AML-193 (cell line): ENCODE measurements around the gene MAMDC2.

Source experiments
- DNase-seq, 2 experiments: peaks; one replicate each; lab custom pipeline; 2025; lab: John Stamatoyannopoulos, UW

MAMDC2 gene

DNA sequence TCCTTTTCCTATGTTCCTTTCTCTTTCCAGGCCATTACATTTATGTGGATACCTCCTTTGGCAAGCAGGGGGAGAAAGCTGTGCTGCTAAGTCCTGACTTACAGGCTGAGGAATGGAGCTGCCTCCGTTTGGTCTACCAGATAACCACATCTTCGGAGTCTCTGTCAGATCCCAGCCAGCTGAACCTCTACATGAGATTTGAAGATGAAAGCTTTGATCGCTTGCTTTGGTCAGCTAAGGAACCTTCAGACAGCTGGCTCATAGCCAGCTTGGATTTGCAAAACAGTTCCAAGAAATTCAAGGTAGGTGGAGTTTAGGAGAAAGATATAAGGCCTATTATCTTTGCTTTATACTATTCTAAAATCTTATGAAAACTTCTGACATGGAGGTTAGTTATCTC, 64.5 kb downstream of the MAMDC2 start:
- no peak for DNase-seq

GRCh38 chr9:70110194-70111041, 66.8 kb downstream of the MAMDC2 start:
- no peak for DNase-seq

DNA sequence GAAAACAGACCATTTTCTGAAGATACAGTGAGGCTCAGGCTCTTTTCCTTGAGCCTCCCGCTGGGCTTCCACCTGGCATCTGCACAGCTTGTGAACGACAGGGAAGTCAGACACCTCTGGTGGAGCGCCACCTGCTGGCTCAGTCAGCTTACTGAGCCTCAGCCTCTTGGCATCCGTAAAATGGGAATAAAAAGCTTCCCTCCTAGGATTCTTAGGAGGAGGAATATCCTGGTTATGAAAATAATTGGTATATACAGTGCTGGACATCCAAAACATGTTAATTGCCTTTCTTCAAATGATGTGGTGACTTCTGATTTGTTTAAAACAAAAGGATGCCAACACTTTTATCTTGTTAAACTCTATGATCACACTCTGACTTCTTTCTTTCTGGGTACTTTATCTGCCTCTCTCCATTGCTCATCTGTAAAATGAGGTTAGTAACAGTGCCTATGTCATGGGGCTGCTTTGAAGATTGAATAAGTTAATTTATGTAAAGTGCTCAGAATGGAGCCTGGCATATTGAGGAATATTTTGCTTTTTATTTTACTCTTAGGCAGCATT, 67.5 kb downstream of the MAMDC2 start:
- DNase-seq: peak; percentile 26 to 39

DNA sequence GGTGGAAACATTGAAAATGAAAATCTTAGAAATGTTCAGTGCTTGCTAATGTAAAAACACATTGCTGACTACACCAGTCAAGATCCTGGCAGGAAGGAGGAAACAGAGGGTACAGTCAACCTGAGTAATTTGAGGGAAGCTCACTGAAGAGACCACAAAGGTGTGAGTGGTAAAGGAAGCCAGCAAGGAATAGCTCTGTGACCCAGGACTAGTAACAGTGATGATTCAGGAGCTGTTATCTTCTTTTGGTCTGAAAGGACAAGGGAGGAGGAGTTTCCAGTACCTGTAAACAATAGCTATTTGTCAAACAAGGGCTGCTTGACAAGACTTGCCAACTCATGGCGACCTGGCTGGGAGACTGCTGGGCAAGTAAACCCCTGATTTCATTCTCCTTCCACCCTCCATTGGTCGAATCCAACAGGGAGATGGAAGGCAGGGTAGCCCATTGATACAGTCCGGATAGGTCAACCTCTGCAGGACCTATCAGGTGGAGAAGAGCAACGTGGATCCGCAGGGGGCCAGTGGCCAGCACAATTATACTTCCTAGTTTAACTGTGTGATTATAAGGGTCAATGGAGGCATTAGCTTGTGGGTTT, 68.1 kb downstream of the MAMDC2 start:
- DNase-seq: no peak

DNA sequence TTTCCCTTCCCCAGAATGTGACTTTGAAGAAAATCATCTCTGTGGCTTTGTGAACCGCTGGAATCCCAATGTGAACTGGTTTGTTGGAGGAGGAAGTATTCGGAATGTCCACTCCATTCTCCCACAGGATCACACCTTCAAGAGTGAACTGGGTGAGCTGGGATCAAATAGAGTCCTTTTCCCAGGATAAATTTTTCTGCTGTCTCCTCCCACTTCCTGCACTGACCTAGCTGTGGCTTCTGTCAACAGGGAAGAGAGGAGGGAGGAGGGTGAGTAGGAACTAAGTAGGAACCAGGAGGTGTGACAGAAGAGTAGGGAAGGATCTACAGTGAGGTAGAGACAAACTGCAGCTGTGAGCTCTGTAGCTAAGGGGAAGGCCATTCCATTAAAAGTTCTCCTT, 69.3 kb downstream of the MAMDC2 start:
- no peak for DNase-seq

DNA sequence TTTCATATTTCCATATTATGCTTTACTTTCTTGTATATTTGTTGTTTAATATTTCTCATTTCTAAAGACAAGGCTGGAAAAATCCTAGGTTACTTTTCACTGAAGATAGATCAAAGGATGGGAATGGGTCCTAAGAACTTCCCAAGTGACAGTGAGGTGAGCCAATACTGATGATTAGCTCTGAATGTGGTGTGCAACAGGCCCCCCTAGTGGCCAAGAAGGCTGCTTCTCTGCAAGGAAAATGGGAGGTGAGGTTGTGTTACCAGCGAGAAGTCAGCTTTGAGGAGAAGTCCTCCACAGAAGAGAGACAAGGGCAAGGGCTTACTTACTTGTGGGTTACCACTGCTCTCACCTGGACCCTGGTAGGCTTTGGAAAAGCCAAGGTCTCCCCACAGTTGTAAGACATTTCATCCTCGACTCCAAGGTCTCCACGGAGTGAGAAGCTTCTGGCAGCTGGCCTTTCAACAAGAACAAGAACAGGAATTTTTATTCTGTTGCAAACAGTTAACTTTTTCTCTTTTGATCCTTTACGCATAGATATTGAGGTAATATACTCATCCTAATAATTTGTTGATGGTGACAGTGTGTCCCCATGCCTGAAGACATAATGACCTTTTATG, 69.9 kb downstream of the MAMDC2 start:
- DNase-seq: peak; percentile 45 to 53

- DNase-seq: no peak
These were observed 71.2 kb downstream of the MAMDC2 start for GRCh38 chr9:70114898-70115297.

- no peak for DNase-seq
These were observed 74.2 kb downstream of the MAMDC2 start for GRCh38 chr9:70117835-70118319.

DNA sequence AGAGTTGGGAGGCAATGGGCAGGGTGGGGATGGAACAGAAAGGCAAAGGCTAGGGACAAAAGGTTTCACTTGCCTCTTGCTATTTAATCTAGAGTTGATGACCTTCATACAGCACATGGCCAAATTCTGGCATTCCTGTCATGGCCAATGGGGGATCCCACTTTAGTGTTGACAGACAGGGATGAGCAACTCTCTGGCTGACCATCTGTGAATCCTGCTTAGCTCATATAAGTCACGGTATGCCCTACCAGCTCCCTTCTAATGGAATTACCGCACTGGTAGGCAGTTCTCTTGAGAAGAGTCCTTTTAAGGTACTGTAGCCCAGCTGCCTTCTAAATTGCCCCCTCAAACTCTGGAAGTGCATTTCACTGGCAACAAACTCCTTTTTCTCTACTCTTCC, 76.1 kb downstream of the MAMDC2 start:
- DNase-seq: no peak

- no peak for DNase-seq
These were observed 77.3 kb downstream of the MAMDC2 start for GRCh38 chr9:70120834-70121510.

DNA sequence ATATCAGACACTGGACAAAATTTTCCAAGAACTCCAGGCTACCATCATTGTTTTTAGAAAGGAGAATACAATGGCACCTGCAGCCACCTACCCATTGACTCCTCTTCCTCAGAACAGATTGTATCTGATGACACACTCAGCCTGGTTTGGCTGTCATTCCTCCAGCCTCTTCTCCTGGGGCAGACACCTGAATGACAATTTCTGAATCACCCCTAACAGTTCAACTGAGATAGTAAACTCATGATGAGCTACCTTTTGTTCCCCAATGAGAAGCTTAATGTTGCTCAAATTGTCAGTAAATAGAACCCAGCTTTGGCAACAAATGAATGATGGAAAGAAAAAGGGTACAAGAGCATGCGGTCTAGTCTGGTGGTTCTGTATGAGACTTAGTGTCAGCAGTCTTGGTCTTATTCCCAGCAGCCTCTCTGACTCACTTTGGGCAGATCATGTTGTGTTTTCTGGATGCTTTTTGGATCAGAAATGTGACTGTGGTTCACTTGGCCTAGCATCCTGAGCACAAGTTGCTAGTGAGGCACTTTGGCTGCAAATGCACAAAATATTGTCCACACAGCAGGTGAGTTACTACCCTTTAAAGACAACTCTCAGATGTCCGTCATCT, 78.3 kb downstream of the MAMDC2 start:
- no peak for DNase-seq

- no peak for DNase-seq
These were observed 80.0 kb downstream of the MAMDC2 start for GRCh38 chr9:70123695-70124094.

DNA sequence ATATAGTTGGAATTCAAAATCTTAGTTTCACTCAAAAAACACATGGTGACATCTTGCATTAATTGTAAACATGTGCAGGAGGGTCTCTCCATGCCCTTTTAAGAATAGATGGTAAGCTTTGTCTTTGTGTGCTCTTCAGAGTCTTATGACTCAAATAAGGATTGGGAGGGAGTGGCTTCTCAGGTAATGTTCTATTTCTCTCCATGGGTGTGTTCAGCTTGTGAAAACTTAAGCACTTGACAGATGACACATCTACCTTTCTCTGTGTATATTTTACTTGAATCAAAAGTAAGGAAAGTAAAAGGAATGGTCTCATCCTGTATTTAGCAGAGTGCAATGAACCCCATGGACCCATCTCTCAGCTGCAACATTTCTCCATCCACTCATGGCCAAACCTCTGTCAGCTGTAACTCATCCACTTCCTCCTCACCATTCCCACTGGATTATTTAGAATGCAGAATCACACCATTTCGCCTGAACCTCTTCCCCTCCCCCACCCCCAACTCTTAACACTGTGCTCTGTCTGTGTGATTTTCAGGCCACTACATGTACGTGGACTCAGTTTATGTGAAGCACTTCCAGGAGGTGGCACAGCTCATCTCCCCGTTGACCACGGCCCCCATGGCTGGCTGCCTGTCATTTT, 82.1 kb downstream of the MAMDC2 start:
- DNase-seq: no peak

DNA sequence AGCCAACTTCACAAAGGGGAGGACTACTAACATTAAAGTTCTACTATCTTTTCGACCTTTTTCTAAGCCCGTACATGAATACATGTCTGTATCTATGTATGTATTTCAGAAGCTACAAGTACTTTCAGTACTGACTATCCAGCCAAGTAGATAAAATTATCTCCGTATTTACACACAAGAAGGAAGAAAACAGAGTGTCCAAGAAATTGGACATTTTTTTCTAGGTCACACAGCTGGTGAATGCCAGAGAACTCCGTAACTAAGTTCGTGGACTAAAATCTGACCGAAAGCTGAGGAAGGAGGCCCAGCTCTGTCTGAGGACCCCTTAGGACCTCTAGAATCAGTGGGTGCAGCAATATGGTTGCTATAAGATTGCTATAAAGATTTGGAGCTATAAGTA, 83.4 kb downstream of the MAMDC2 start:
- DNase-seq: no peak

- DNase-seq: no peak
These were observed 84.1 kb downstream of the MAMDC2 start for GRCh38 chr9:70127540-70128416.

GRCh38 chr9:70130266-70130665, 86.6 kb downstream of the MAMDC2 start:
- DNase-seq: peak; percentile 8 to 16

- DNase-seq: no peak
These were observed 87.6 kb downstream of the MAMDC2 start for GRCh38 chr9:70131296-70131695.

DNA sequence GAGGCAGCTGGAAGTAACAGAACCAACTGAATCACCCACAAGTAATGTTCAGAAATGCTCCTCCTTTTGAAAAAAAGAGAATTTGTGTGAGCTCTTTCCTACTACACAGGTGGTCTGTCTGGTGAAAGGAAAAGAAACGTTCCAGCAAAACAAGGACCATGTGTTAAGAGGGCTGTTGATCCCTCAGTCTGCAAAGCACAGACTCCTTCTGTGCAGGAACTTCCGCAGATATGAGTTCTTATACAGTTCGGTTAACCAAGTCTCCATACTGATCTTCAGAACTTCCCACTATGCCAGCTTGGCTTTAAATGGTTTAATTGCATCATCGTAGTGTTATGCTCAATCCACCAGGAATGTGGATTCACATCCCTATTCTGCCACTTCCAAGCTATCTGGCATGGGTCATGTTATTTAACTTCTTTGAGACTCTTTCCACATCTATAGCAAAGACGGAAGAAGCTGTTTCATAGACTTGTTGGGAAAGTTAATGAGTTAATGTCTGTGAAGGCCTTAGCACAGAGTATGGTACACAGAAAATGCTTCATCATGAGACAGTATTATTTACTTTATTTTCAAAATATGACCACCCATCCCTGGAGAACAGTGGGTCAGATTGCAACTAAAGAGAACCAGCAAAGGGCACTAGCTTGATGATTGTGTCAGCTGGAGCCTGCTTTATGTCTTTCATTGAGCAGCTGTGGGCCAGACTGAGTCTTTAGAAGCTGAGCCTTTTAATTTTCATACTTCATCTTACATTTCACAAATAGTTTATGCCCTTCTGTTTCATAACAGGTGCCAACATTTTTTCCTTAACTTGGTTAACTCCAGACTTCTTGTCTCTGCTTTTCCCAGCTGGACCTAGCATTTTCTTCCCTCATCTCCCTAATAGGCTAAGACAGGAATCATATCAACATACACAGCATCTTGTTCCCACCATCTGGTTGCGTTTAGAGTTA, 89.9 kb downstream of the MAMDC2 start:
- DNase-seq: no peak

DNA sequence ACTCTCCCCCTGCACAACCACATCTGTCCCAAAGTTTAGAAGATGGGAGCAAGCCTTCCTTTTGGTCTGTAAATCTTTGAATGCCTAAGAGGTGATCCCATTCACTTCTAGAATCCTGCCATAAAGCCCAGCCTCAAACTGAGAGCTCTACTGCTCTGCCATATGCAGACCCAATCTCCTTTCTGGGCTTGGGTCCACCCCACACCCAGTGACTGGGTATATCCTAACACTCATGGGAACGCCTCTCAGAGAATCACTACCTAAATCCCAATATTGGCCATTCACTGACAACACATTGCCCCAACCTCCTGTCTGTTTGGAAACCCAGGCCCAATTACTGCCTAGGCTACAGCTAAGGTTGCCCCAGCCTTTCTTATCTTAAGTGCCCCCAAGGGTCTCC, 90.7 kb downstream of the MAMDC2 start:
- DNase-seq: no peak
